Superior temporal gyrus (tissue), 1 donor: Measurements from ENCODE around the gene SUPT5H.

ENCODE experiments used
- DNase-seq: peaks from one replicate; pipeline ENCODE4 v3.0.0-alpha.2; 2016; ENCODE audit errors: extremely low spot score

The SUPT5H gene

GRCh38 chr19:39409208-39410016 lies 36.0 kb upstream of the SUPT5H start:
- DNase-seq, result no peak

- no peak for DNase-seq
Measured at GRCh38 chr19:39410017-39410830, 35.2 kb upstream of the SUPT5H start.

GRCh38 chr19:39410831-39411080 lies 34.6 kb upstream of the SUPT5H start:
- no peak for DNase-seq

DNA sequence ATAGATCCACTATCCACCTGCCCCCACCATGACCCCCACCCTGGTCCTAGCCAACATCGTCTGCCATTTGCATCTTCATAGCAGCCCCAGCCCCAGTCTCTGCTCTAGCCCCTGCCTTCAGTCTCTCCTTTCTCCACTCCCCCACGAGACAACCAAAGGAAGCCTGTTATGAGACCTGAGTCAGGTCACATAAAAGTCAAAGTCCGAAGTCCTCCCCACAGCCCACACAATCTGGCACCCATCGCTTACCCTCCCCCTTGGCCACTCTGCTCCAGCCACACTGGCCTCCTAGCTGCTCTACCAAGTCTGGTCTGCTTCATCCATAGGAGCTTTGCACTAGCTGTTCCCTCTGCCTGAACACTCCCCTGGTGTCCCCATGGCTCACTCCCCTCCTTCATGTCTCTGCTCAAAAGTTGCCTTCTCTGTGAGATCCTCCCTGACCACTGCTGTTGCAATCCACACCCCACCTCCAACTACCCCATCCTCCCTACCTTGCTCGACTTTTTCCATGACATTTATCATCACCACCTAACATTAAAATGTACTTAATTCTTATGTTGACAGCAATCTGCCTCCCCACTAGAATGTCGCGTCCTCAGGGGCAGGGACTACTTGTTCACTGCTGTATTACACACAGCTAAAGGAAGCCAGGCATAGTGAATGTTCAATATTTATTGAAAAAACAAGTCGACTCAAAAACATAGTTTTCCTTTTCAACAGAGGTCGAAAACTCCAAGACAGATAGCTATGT lies 34.1 kb upstream of the SUPT5H start:
- no peak for DNase-seq

- peak; percentile 95 for DNase-seq
Measured at GRCh38 chr19:39411832-39412099, 33.6 kb upstream of the SUPT5H start.

DNA sequence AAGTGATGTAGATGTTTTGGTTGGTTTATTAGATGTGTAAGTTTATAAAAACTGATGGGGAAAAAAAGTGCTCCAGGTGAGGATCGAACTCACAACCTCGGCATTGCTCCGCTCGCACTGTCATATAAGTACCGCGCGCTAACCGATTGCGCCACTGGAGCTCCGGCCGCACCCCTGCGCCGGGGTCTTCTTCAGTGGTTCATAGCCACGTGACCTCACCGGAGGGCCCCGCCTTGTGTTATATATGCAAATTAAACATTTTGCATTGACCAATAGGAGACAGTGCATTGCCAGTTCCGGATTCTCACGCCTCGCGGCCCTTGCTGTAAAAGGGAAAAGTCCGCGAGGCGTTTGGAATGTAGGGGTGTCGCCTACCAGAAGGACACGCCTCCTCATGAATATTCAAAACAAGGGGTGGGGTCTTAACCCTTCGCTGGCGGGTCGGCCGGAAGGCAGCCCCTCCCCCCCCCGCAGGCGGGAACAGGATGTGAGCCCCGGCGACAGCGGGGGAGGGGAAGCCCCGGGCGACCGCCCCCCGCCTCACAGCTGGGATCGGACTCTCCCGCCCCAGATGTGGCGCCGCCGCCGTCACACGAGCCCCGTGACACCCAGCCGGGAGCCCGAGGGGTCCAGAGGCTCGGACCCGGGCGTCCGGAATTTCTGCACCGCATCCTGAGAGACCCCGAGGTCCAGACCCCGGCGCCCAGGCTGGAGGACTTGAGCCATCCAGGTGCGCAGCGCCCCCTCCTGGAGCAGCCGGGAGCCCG lies 33.1 kb upstream of the SUPT5H start, which contains the start of gene PLEKHG2:
Gene PLEKHG2 (plus strand): TSS at position 570 of the 767 bp plus-strand sequence. CDS start 1,418 bp downstream, outside the sequence.
- DNase-seq, result peak; percentile 99

DNA sequence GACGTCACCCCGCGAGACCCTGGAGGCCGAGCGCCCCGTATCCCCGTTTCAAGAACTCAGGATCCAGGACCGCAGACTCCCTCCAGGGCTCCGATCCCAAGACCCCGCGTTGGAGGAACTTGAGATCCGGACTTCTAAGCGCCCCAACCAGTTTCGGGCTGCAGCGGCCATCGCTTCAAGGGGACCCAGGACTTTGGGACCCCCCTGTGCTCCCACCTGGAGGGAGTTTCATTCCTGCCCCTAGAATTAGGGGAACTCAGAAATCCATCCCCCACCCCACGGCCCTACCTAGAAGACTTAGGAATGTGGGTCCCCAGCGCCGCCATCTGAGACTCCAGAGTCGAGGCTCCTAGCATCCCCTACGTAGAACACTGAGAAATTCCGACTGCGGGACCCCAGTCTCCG lies 32.5 kb upstream of the SUPT5H start:
- no peak for DNase-seq

DNA sequence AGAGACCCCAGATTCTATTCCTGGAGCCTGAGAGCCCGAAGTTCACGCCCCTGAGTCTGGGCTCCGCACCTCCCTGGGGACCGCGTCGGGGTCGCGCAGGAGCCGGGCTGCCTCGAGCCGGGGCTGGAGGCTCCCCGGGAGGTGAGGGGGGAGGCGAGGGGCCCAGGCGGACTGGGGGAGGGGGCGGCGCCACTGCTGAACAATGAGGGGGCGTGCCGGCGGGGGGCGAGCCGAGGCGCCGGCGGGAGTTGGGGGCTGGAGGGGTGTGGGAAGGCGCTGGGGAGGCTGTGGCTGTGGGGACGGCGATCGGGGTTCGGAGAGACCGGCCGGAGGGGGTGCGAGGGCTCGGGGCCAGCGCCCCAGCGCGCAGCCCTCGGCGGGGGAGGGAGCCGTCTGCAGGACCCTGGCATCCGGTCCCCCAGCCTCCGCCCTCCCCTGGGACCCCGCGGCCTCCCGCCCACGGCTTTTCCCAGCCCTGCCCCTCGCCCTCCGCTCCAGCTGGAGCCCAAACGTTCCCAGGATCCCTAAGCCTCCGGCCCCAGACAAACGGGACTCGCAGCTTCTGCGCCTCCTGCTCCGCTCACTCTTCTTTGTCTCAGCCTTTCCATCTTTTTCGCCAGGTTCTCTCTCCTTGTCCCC lies 32.0 kb upstream of the SUPT5H start:
- DNase-seq, result no peak

- DNase-seq, result no peak
Measured at GRCh38 chr19:39413911-39414608, 31.3 kb upstream of the SUPT5H start.

DNA sequence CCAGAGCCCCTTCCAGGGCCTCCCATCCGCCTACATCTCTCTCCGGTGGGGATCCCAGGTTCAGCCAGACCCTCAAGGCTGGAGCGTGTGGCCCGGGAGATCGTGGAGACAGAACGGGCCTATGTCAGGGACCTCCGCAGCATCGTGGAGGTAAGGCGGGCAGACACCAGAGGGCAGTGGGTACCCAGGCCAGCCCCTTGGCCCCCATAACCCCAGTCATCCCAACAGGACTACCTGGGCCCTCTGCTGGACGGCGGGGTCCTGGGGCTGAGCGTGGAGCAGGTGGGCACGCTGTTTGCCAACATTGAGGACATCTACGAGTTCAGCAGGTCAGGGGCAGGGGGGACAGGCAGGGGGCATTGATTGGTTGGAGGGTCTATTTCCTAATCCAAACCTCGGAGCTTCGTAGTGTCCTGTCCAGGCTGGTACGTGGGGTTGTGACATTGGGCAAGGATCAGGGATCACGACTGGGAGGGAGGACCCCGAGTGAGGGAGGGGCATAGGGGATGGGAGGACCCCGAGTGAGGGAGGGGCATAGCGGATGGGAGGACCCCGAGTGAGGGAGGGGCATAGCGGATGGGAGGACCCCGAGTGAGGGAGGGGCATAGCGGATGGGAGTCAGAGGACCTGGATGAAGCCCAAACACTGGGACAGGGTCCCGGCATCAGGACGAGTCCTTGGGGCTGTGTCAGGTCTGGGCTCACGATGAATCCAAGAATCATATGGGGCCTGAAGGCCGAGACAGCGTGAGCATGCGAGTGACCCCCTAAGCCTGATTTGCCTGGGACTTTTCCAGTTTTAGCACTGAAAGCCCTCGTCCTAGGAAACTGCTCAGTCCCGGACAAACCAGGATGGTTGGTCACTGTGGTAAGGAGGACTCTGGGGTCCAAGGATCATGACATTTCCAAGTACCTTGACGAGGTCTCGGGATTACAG lies 30.0 kb upstream of the SUPT5H start:
- DNase-seq, result no peak

DNA sequence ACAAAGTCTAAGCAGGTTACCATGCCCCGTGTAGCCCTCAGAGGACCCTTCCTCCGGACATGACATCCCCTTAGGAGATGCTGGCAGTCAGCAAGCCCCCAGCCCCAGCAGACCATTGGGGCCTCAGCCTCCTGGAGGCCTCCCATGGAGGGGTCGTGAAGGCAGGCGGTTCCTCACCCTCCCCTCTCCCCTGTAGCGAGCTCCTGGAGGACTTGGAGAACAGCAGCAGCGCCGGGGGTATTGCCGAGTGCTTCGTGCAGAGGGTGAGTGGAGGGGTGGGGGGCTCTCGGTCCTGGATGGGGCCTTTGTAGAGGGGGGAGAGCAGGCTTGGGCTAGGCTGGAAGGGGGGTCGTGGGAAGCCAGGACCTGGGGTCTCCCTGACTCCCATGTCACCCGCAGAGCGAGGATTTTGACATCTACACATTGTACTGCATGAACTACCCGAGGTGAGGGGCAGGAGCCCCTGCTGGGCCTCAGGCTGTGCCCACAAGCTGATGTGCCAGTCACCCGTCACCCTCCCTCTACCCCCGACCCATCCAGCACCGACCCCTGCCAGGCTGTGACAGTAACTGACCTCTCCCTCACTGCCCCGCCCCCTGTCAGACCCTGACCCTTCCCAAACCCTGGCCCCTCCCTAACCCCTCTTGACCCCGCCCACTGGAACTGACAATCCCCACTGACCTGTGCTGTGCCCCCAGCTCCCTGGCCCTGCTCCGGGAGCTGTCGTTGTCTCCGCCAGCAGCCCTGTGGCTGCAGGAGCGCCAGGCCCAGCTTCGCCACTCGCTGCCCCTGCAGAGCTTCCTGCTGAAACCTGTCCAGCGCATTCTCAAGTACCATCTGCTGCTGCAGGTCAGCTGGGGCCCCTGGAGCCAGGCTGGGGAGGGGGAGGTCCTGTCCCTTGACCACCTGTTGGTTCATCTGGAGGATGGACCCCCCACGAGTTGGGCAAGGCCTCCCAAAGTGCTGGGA lies 28.9 kb upstream of the SUPT5H start:
- DNase-seq, result no peak

DNA sequence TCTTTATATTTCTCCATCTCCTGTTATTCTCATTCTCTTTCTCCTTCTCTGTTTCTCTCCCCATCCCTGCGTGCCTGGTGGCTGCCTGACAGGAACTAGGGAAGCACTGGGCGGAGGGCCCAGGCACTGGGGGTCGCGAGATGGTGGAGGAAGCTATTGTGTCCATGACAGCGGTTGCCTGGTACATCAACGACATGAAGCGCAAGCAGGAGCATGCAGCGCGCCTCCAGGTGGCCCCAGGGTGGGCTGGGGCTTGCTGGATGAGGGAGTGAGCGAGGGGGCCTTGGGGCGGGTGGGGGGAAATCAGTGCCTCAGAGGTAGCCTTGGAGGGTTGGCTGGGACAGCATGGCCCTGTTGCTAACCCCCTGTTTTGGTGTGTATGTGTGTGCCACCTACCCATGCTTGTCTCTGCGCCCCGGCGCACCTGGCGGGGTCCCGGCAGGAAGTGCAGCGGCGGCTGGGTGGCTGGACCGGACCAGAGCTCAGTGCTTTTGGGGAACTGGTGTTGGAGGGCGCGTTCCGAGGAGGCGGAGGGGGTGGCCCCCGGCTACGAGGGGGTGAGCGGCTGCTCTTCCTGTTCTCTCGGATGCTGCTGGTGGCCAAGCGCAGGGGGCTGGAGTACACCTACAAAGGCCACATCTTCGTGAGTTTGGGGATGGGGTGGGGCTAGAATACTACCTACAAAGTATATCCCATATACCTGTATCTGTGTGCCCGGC lies 27.8 kb upstream of the SUPT5H start:
- DNase-seq, result no peak

- DNase-seq, result no peak
Measured at GRCh38 chr19:39419003-39419402, 26.4 kb upstream of the SUPT5H start.

DNA sequence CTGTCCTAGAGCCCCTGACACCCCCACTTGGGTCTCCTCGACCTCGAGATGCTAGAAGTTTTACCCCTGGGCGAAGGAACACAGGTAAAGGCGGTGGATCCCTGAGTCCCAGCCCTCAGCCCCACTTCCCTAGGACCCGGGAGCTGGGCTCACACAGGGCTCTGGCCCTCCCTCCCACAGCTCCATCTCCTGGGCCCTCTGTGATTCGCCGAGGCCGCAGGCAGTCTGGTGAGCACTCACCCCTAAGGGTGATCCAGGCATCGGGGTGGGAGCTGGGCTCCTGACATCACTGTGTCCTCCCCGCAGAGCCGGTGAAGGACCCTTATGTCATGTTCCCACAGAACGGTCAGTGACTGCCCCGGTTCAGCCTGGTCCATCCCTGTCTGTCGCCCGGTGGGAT lies 24.6 kb upstream of the SUPT5H start:
- DNase-seq, result no peak

- no peak for DNase-seq
Measured at GRCh38 chr19:39422020-39422419, 23.4 kb upstream of the SUPT5H start.

DNA sequence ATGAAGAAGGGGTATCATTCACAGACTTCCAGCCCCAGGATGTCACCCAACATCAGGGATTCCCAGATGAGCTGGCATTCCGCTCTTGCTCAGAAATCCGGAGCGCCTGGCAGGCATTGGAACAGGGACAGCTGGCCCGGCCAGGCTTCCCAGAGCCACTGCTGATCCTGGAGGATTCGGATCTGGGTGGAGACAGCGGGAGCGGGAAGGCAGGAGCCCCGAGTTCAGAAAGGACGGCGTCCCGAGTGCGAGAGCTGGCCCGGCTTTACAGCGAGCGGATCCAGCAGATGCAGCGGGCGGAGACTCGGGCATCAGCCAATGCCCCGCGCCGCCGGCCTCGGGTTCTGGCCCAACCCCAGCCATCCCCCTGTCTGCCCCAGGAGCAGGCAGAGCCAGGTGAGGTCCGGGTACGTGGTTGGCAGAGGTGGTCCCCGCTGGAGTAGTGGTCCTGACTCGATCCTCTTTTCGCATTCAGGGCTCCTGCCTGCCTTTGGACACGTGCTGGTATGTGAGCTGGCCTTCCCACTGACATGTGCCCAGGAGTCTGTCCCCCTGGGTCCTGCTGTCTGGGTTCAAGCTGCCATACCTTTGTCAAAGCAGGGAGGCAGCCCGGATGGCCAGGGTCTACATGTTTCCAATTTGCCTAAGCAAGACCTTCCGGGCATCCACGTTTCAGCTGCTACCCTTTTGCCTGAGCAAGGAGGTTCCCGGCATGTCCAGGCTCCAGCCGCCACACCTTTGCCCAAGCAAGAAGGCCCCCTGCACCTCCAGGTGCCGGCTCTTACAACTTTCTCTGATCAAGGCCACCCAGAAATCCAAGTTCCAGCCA lies 21.9 kb upstream of the SUPT5H start:
- DNase-seq, result no peak

DNA sequence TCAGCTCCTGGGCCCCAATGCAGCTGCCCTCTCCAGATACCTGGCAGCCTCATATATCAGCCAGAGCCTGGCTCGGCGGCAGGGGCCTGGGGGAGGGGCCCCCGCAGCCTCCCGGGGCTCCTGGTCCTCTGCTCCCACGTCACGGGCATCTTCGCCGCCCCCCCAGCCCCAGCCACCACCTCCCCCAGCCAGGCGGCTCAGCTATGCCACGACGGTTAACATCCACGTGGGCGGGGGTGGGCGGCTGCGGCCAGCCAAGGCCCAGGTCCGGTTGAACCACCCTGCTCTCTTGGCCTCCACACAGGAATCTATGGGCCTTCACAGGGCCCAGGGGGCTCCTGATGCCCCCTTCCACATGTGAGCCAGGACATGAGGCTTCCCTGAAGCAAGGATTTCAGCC lies 20.4 kb upstream of the SUPT5H start:
- DNase-seq, result no peak
